ENCODE data around the gene CCDC172. TPM values are rescaled to one million over a fixed set of nuclear protein-coding genes. Genes with fewer than 3 reads are reported as not detected.

CCDC172 gene
- polyA plus RNA-seq, 1 donor, result not detected

DNA sequence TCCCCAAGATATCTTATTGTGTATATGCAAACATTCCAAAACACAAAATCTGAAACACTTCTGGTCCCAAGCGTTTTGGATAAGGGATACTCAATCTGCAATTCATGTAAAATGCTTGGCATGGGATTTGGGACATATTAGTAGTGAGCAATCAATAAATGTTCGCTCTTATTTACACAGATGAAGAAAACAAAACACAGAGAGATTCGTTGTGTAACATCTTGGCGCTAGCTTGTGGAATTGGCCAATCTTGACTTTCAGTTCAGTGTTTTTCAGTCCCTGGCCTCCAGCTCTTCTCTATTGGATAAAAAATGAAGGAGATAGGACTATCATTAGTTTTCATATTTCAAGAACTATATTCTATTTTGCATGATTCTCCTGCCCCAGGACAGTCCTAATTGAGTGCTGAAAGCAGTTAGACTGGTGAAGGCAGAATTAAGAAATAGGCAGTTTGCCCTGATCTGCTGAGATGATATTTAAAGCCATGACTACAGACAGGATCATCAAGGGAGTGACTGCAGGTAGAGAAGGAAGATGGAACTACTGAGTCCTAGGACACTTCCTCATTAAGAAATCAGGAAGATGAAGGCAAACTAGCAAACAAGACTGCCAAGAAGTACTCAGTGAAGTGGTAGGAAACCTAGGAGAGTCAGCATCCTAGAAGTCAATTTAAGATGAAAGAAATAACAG lies 105.2 kb downstream of the CCDC172 start:
- no peak for DNase-seq

Other genes starting within 250 kb of the CCDC172 start
- gene GFRA1, start 51.2 kb upstream of the CCDC172 start, polyA plus RNA-seq (ENCODE audit: insufficient read length), result 29.8 TPM
- gene PNLIPRP3, start 103.4 kb downstream of the CCDC172 start, polyA plus RNA-seq (ENCODE audit: insufficient read length), result not detected
- gene PNLIP, start 221.5 kb downstream of the CCDC172 start, polyA plus RNA-seq (ENCODE audit: insufficient read length), result not detected

Data from left kidney (tissue), 2 donors.